Karpas-422 (cell line): ENCODE results near the gene GALNT2. TPM values are rescaled to one million over a fixed set of nuclear protein-coding genes. Genes with fewer than 3 reads are reported as not detected.

ENCODE experiments used
- DNase-seq: peaks from one replicate; pipeline ENCODE4 v3.0.0-alpha.2; 2015
- H2AFZ ChIP-seq: fragments of 200-600 bp; sonication (generic); 2 replicates; pipeline ENCODE4 v1.6.1; 2014; ENCODE audit warnings: antibody characterized with exemption, low read length, mixed read lengths
- H3K27ac ChIP-seq: fragments of 200-600 bp; sonication (generic); 2 replicates; pipeline ENCODE4 v1.5.1; 2014; ENCODE audit warnings: mild to moderate bottlenecking, low read length, moderate library complexity
- H3K27me3 ChIP-seq: fragments of 200-600 bp; sonication (generic); 2 replicates; pipeline ENCODE4 v1.6.1; 2014; ENCODE audit warnings: low read length, mixed read lengths
- H3K36me3 ChIP-seq: fragments of 200-600 bp; sonication (generic); 2 replicates; pipeline ENCODE4 v1.6.1; 2014; ENCODE audit warnings: low read length, mixed read lengths; ENCODE audit not compliant: insufficient read depth
- H3K4me1 ChIP-seq: fragments of 200-600 bp; sonication (generic); 2 replicates; pipeline ENCODE4 v1.6.1; 2014; ENCODE audit warnings: mild to moderate bottlenecking, low read length, mixed read lengths
- H3K4me2 ChIP-seq: fragments of 200-600 bp; sonication (generic); 2 replicates; pipeline ENCODE4 v1.6.1; 2014; ENCODE audit warnings: low read length, low read depth, mild to moderate bottlenecking; ENCODE audit not compliant: poor library complexity, severe bottlenecking
- H3K4me3 ChIP-seq: fragments of 200-600 bp; sonication (generic); 2 replicates; pipeline ENCODE4 v1.5.1; 2014; ENCODE audit warnings: mild to moderate bottlenecking, antibody characterized with exemption, low read length, mixed read lengths
- H3K79me2 ChIP-seq: fragments of 200-600 bp; sonication (generic); 2 replicates; pipeline ENCODE4 v1.6.1; 2014; ENCODE audit warnings: mild to moderate bottlenecking, low read length, mixed read lengths
- H3K9ac ChIP-seq: fragments of 200-600 bp; sonication (generic); 2 replicates; pipeline ENCODE4 v1.6.0; 2014; ENCODE audit warnings: low read length
- H3K9me2 ChIP-seq: fragments of 200-600 bp; sonication (generic), shearing (Covaris generic); replicated peaks from 2 replicates; pipeline ENCODE4 v1.6.0; 2014; ENCODE audit warnings: mild to moderate bottlenecking, low read length, moderate library complexity; ENCODE audit not compliant: insufficient read depth
- H3K9me3 ChIP-seq: fragments of 300-700, 200-600 bp; sonication (generic); 2 replicates; pipeline ENCODE4 v1.6.1; 2014; ENCODE audit warnings: low read length, mixed read lengths
- H4K20me1 ChIP-seq: fragments of 200-600 bp; sonication (generic); 2 replicates; pipeline ENCODE4 v1.6.1; 2014; ENCODE audit warnings: mild to moderate bottlenecking, antibody characterized with exemption, low read length, low read depth; ENCODE audit not compliant: insufficient read depth
- total RNA-seq: library from RNA; depleted of rRNA; stranded (reverse); fragments of >200 nt; shearing (Covaris generic); gene quantifications from 2 replicates; pipeline ENCODE4 v1.2.3, GENCODE V29; 2014; ENCODE audit warnings: low replicate concordance; rRNA removed

GALNT2 gene
- total RNA-seq = 2.7 and 4.4 TPM in 2 replicates

DNA sequence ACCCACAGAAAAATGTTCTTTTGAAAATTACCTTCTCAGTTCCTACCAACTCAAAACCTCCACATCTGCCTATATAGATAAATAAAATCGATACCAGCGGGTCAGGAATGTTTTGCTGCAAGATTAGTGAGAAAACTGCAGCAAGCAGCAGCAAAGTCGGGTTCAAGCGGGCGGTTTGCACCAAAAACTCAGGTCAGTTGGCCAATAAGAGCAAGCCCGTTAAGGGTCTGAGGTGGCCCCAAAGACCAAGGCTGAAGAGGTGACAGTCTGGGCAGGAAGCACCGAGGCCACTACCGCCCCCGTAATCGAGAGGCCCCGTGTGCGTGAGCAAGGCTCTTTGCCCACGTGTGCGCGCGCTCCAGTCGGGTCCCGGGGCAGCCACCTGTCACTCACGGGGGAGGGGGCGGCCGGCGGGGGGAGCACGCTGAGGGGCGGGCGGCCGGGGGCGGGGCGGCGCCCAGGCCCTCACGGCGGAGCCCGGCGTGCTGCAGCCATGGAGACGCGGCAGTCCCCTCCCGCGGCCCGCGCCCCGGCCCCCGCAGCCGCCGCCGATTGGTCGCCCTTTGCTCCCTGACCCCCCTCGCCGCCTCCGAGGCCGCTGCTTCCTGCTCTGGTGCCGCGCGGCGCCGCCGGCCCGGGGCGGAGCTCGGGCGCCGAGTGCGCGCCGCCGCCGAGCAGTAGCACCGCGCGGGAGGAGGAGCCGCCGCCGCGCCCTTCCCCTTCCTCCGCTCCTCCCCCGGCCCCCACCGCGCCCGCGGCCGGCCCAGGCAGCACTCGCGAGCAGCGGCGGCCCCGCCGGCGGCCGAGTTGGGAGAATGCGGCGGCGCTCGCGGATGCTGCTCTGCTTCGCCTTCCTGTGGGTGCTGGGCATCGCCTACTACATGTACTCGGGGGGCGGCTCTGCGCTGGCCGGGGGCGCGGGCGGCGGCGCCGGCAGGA is at the start of gene GALNT2:
Gene GALNT2 (plus strand): TSS at position 773 of the 939 bp plus-strand sequence. CDS start 43 bp downstream, at position 816.
- no peaks in the 10 kb centered on the region for H3K27me3 ChIP-seq
- H3K9ac ChIP-seq = peak within 1 kb of the TSS; percentile 77
- H3K4me1 ChIP-seq = peaks cover 25% of the 10 kb centered on the region
- peak within 1 kb of the TSS; percentile 85 for H3K4me3 ChIP-seq
- peak within 1 kb of the TSS; percentile 96 for H3K4me2 ChIP-seq
- H2AFZ ChIP-seq = peak within 1 kb of the TSS; percentile 95
- H3K79me2 ChIP-seq = no peaks in the 10 kb centered on the region
- no peak within 1 kb of the TSS for H3K27ac ChIP-seq
- no peaks in the 10 kb centered on the region for H3K36me3 ChIP-seq
- peak; percentile 95 for DNase-seq
- no peaks in the 10 kb centered on the region for H3K9me2 ChIP-seq
- H4K20me1 ChIP-seq = peaks cover 37% of the 10 kb centered on the region
- no peaks in the 10 kb centered on the region for H3K9me3 ChIP-seq

DNA sequence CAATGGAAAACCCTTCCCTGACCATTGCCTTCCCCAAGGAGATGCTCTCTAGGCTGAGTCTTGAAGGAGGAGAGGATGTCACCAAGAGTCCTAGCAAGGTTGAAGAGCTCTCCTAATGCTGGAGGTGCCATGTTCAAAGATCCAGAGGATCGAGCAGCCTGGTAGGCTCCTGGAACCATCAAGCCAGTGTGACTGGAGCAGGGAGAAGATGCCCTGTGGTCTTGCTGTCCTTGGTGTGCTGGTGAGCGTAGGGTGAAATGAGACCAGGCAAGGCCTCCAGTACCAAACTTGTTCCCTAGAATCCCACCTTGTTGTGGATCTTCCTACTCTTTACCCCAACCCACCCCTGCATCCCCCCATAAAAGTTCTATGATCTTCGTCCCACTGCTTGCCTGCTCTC is 46.6 kb upstream of the GALNT2 start:
- Histone ChIP-seq H3K36me3 (no peaks in the 10 kb centered on the region), H3K4me3 (no peak overlapping the region), H4K20me1 (no peaks in the 10 kb centered on the region), H3K9ac (no peak overlapping the region), H2AFZ (no peak overlapping the region), H3K27me3 (no peaks in the 10 kb centered on the region), H3K79me2 (no peaks in the 10 kb centered on the region), H3K4me2 (no peak overlapping the region), H3K4me1 (no peaks in the 10 kb centered on the region), H3K9me3 (no peaks in the 10 kb centered on the region), H3K9me2 (no peaks in the 10 kb centered on the region), H3K27ac (no peak overlapping the region)
- no peak for DNase-seq

DNA sequence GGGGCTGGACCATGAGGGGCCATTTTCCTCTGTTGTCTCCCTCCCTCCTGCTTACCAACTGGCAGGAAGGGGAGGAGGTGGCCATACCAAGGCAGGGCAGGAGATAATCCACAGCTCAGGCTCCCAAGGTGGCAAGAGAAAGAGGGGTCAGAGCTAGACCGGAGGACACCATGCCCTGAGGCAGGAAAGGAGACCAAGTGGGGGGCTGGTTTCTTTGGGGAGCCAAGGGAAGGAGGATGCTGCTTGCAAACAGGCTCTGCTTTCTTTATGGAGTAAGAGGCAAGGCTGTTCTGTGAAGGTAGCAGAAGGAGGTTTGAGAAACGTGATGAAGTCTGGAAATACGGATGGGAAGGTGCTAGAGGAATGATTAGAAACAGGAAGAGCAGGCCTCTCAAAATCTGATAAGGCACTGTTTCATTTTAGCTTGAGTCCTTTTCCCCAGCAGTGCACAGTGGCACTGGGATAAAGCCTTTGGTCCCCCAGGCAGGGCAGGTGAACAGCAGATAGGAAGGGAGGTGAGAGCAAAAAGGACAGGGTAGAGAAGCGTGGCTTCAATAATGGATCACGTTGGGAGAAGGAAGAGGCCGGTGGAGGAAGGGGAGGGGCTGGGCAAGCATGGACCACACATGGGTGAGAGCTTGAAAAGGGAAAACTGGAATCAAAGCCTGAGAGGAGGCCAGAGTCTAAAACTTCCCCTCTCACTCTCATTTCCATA is 44.2 kb upstream of the GALNT2 start:
- H3K9me2 ChIP-seq = no peaks in the 10 kb centered on the region
- no peaks in the 10 kb centered on the region for H3K4me1 ChIP-seq
- H3K36me3 ChIP-seq = no peaks in the 10 kb centered on the region
- H3K4me2 ChIP-seq = no peak overlapping the region
- H3K9me3 ChIP-seq = no peaks in the 10 kb centered on the region
- no peaks in the 10 kb centered on the region for H3K27me3 ChIP-seq
- H3K27ac ChIP-seq = no peak overlapping the region
- H3K4me3 ChIP-seq = no peak overlapping the region
- no peak overlapping the region for H2AFZ ChIP-seq
- H4K20me1 ChIP-seq = no peaks in the 10 kb centered on the region
- no peaks in the 10 kb centered on the region for H3K79me2 ChIP-seq
- DNase-seq = no peak
- H3K9ac ChIP-seq = no peak overlapping the region

DNA sequence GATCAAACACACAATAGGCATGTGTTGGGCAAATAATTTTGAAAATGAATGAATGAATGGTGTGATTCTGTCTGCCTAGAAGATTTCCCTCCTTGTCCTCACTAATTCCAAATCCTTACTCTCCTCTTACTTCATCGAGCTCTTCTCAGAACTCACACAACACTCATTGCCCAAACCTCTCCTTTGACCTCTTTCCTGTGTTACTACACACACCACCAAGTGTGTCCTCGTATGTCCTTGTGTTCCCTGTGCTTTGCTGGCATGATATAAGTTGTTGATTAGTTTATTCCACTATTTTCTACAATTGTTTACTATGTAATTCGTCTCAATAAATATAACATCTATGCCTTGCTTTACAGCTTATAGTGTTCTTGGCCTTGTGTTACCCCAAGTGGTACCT is 41.4 kb upstream of the GALNT2 start:
- DNase-seq = no peak
- H3K27ac ChIP-seq = no peak overlapping the region
- no peaks in the 10 kb centered on the region for H3K79me2 ChIP-seq
- no peaks in the 10 kb centered on the region for H3K4me1 ChIP-seq
- H2AFZ ChIP-seq = no peak overlapping the region
- no peaks in the 10 kb centered on the region for H4K20me1 ChIP-seq
- no peak overlapping the region for H3K9ac ChIP-seq
- no peaks in the 10 kb centered on the region for H3K36me3 ChIP-seq
- H3K4me2 ChIP-seq = no peak overlapping the region
- H3K9me3 ChIP-seq = no peaks in the 10 kb centered on the region
- H3K4me3 ChIP-seq = no peak overlapping the region
- no peaks in the 10 kb centered on the region for H3K9me2 ChIP-seq
- H3K27me3 ChIP-seq = no peaks in the 10 kb centered on the region

DNA sequence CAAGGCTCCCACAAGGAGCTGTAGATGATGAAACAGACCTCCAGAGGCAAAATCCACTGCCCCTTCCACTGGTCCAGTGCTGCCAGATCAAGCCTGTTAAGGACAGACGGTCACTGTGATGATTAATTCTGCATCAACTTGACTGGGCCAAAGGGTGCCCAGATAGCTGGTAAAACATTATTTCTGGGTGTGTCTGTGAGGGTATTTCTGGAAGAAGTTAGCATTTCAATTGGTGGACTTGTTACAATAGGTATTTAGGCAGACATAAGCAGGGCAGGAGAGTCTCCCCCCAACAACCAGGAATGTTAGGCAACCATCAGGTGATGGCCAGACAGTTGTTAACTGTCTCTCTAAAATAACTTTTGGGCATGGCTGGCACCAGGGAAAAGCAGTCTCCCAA is 40.9 kb upstream of the GALNT2 start:
- no peak overlapping the region for H3K9ac ChIP-seq
- H3K27me3 ChIP-seq = no peaks in the 10 kb centered on the region
- H3K79me2 ChIP-seq = no peaks in the 10 kb centered on the region
- no peaks in the 10 kb centered on the region for H3K36me3 ChIP-seq
- no peak for DNase-seq
- H3K27ac ChIP-seq = no peak overlapping the region
- no peak overlapping the region for H2AFZ ChIP-seq
- no peaks in the 10 kb centered on the region for H3K9me3 ChIP-seq
- no peaks in the 10 kb centered on the region for H4K20me1 ChIP-seq
- no peak overlapping the region for H3K4me2 ChIP-seq
- H3K9me2 ChIP-seq = no peaks in the 10 kb centered on the region
- H3K4me3 ChIP-seq = no peak overlapping the region
- H3K4me1 ChIP-seq = no peaks in the 10 kb centered on the region

DNA sequence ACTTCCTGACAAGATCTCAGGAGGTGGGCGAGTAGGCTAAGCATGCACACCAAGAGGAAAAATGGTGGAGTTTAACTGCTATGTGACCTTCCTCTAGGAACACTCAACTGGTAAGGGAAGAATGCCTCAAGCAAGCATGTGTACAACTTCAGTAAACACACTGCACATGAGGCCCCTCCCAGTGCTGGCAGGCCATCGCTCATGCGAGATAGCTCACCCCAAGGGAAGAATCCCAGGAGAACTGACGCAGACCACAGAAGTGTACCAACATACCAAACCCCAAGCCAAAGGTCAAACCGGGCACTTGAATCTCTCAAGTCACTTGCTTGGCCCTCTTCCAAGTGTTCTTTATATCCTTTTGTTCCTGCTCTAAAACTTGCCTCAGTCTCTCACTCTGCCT is 40.5 kb upstream of the GALNT2 start:
- H3K4me2 ChIP-seq = no peak overlapping the region
- H4K20me1 ChIP-seq = no peaks in the 10 kb centered on the region
- no peaks in the 10 kb centered on the region for H3K79me2 ChIP-seq
- no peaks in the 10 kb centered on the region for H3K36me3 ChIP-seq
- no peaks in the 10 kb centered on the region for H3K4me1 ChIP-seq
- no peaks in the 10 kb centered on the region for H3K9me2 ChIP-seq
- no peak overlapping the region for H3K4me3 ChIP-seq
- no peaks in the 10 kb centered on the region for H3K9me3 ChIP-seq
- no peak overlapping the region for H2AFZ ChIP-seq
- no peaks in the 10 kb centered on the region for H3K27me3 ChIP-seq
- no peak for DNase-seq
- no peak overlapping the region for H3K9ac ChIP-seq
- no peak overlapping the region for H3K27ac ChIP-seq

DNA sequence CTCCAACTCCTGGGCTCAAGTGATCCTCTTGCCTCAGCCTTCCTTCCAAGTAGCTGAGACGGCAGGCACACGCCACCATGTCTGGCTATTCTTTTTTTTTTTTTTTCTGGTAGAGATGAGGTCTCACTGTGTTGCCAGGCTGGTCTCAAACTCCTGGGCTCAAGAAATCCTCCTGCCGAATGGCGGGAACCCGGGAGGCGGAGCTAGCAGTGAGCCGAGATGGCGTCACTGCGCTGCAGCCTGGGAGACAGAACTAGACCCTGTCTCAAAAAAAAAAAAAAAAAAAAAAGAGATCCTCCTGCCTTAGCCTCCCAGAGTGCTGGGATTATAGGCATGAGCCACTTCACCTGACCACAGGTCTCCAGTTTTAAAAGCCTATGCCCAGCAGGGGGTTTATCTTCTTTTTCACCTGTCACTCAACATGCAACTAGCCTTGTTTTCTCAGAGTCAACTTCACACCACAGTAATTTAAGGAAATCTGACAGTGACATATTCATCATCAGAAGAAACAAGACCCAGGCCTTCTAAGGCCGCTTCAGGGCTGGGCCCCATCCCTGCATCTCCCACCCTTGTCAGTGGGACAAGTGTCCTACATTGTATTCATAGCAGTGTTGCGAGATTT is 38.3 kb upstream of the GALNT2 start:
- Histone ChIP-seq H3K9me3 (no peaks in the 10 kb centered on the region), H4K20me1 (no peaks in the 10 kb centered on the region), H3K9me2 (no peaks in the 10 kb centered on the region), H3K9ac (no peak overlapping the region), H3K27me3 (no peaks in the 10 kb centered on the region), H3K4me2 (no peak overlapping the region), H2AFZ (no peak overlapping the region), H3K27ac (no peak overlapping the region), H3K4me1 (no peaks in the 10 kb centered on the region), H3K36me3 (no peaks in the 10 kb centered on the region), H3K4me3 (no peak overlapping the region), H3K79me2 (no peaks in the 10 kb centered on the region)
- DNase-seq = no peak
